DND-41 (cell line): Measurements from ENCODE around the gene BIRC7.

Experiments used
- ATAC-seq: fragments of 200-7000 bp; cut with Tn5 transposase; 3 replicates; pipeline ENCODE4 v1.9.1; 2021; ENCODE audit warnings: low read depth; ENCODE audit not compliant: insufficient read depth
- DNase-seq: peaks from one replicate; pipeline ENCODE4 v3.0.0-alpha.2; 2020
- H2AFZ ChIP-seq: 2 replicates; pipeline ENCODE4 v1.6.0; 2012; ENCODE audit warnings: low read depth, low read length
- H3K27ac ChIP-seq: 2 replicates; pipeline ENCODE4 v1.5.1; 2012; ENCODE audit warnings: low read length, inconsistent platforms
- H3K27me3 ChIP-seq: fragments of 200-600 bp; sonication (generic); 2 replicates; pipeline ENCODE4 v1.6.0; 2012; ENCODE audit warnings: low read length, mild to moderate bottlenecking, inconsistent platforms; ENCODE audit not compliant: insufficient read depth, poor library complexity
- H3K36me3 ChIP-seq: 2 replicates; pipeline ENCODE4 v1.5.1; 2012; ENCODE audit warnings: low read length, inconsistent platforms; ENCODE audit not compliant: insufficient read depth
- H3K4me1 ChIP-seq: 2 replicates; pipeline ENCODE4 v1.5.1; 2012; ENCODE audit warnings: mild to moderate bottlenecking, low read length; ENCODE audit not compliant: insufficient read depth
- H3K4me2 ChIP-seq: 2 replicates; pipeline ENCODE4 v1.6.0; 2012; ENCODE audit warnings: mild to moderate bottlenecking, moderate library complexity, low read length, inconsistent platforms; ENCODE audit not compliant: insufficient read depth
- H3K4me3 ChIP-seq, 2 experiments: fragments of 200-600 bp in 1 of 2; shearing (Covaris generic) in 1 of 2; 2 replicates each; pipeline ENCODE4 v1.5.1; 2012 to 2016; ENCODE audit warnings: inconsistent platforms in 2 of 2, low read length in 2 of 2, mild to moderate bottlenecking in 2 of 2, low read depth in 1 of 2, moderate library complexity in 1 of 2
- H3K79me2 ChIP-seq: 2 replicates; pipeline ENCODE4 v1.6.0; 2012; ENCODE audit warnings: low read length, inconsistent platforms; ENCODE audit not compliant: insufficient read depth
- H3K9ac ChIP-seq: 2 replicates; pipeline ENCODE4 v1.6.0; 2012; ENCODE audit warnings: low read depth, mild to moderate bottlenecking, inconsistent platforms, low read length, moderate library complexity
- H3K9me3 ChIP-seq: 2 replicates; pipeline ENCODE4 v1.5.1; 2012; ENCODE audit warnings: low read length, moderate library complexity, mild to moderate bottlenecking, inconsistent platforms; ENCODE audit not compliant: insufficient read depth, severe bottlenecking
- H4K20me1 ChIP-seq: 2 replicates; pipeline ENCODE4 v1.6.0; 2012; ENCODE audit warnings: low read length; ENCODE audit not compliant: insufficient read depth
- CTCF ChIP-seq: IDR thresholded peaks from 2 replicates; pipeline ENCODE4 v1.5.1; 2012; ENCODE audit warnings: borderline replicate concordance, low read length, moderate library complexity, mild to moderate bottlenecking; ENCODE audit not compliant: poor library complexity, severe bottlenecking; ENCODE audit errors: extremely low read depth
- EZH2 ChIP-seq: IDR thresholded peaks from 3 replicates; pipeline ENCODE4 v1.6.1; 2012; ENCODE audit warnings: borderline replicate concordance, low read depth, mild to moderate bottlenecking, moderate library complexity, low read length, inconsistent platforms; ENCODE audit not compliant: severe bottlenecking

BIRC7 gene

GRCh38 chr20:63253438-63254231 lies 17.9 kb downstream of the BIRC7 start:
- no peak overlapping the region for H2AFZ ChIP-seq
- H3K9ac ChIP-seq = no peak overlapping the region
- ATAC-seq (no peak), DNase-seq (no peak)
- H3K4me2 ChIP-seq = no peak overlapping the region
- H3K9me3 ChIP-seq = no peaks in the 10 kb centered on the region
- H3K4me1 ChIP-seq = no peaks in the 10 kb centered on the region
- H3K79me2 ChIP-seq = no peaks in the 10 kb centered on the region
- H3K27ac ChIP-seq = no peak overlapping the region
- peaks cover 5% of the 10 kb centered on the region for H4K20me1 ChIP-seq
- no peaks in the 10 kb centered on the region for H3K36me3 ChIP-seq
- TF ChIP-seq EZH2 (no peak), CTCF (no peak)
- H3K4me3 ChIP-seq = no peak overlapping the region
- H3K27me3 ChIP-seq = no peaks in the 10 kb centered on the region

GRCh38 chr20:63254232-63254605 lies 18.5 kb downstream of the BIRC7 start, which contains the start of gene NKAIN4:
TSS of gene NKAIN4 (minus strand) at chr20:63254463. CDS start at chr20:63254450, 13 bp downstream.
- no peak for DNase-seq
- Histone ChIP-seq H3K9ac (no peak within 1 kb of the TSS), H3K4me2 (no peak within 1 kb of the TSS), H4K20me1 (peaks cover 5% of the 10 kb centered on the region), H3K4me3 (no peak within 1 kb of the TSS), H3K79me2 (no peaks in the 10 kb centered on the region), H3K4me1 (no peaks in the 10 kb centered on the region), H3K27me3 (no peaks in the 10 kb centered on the region), H3K36me3 (no peaks in the 10 kb centered on the region), H2AFZ (no peak within 1 kb of the TSS), H3K27ac (no peak within 1 kb of the TSS), H3K9me3 (no peaks in the 10 kb centered on the region)
- ATAC-seq = no peak
- TF ChIP-seq EZH2 = no peak
- TF ChIP-seq CTCF = no peak

- DNase-seq (no peak), ATAC-seq (no peak)
- Histone ChIP-seq H3K27me3 (no peaks in the 10 kb centered on the region), H3K4me2 (no peak overlapping the region), H3K9me3 (no peaks in the 10 kb centered on the region), H2AFZ (no peak overlapping the region), H3K4me1 (no peaks in the 10 kb centered on the region), H4K20me1 (peaks cover 5% of the 10 kb centered on the region), H3K27ac (no peak overlapping the region), H3K4me3 (no peak overlapping the region), H3K79me2 (no peaks in the 10 kb centered on the region), H3K9ac (no peak overlapping the region), H3K36me3 (no peaks in the 10 kb centered on the region)
- TF ChIP-seq CTCF (no peak), EZH2 (no peak)
Observed at GRCh38 chr20:63254606-63255384, 19.1 kb downstream of the BIRC7 start.
